Glutamatergic neuron (in vitro differentiated cells): ENCODE measurements around the gene HDAC9. TPM values are rescaled to one million over a fixed set of nuclear protein-coding genes. Genes with fewer than 3 reads are reported as not detected.

Source experiments
- DNase-seq: peaks from one replicate; pipeline ENCODE4 v3.0.0; 2022
- H3K27ac Mint-ChIP-seq: one replicate; pipeline ENCODE4 v1.8.0; 2020; ENCODE audit warnings: mild to moderate bottlenecking, mixed read lengths, inconsistent platforms; ENCODE audit not compliant: unreplicated experiment
- H3K27me3 Mint-ChIP-seq: one replicate; pipeline ENCODE4 v1.8.0; 2020; ENCODE audit warnings: mild to moderate bottlenecking, moderate library complexity, mixed read lengths, inconsistent platforms; ENCODE audit not compliant: unreplicated experiment
- H3K36me3 Mint-ChIP-seq: one replicate; pipeline ENCODE4 v1.8.0; 2020; ENCODE audit warnings: mild to moderate bottlenecking, mixed read lengths, inconsistent platforms; ENCODE audit not compliant: unreplicated experiment
- H3K4me1 Mint-ChIP-seq: one replicate; pipeline ENCODE4 v1.8.0; 2020; ENCODE audit warnings: mild to moderate bottlenecking, low read depth, mixed read lengths, inconsistent platforms; ENCODE audit not compliant: unreplicated experiment
- H3K4me3 Mint-ChIP-seq: one replicate; pipeline ENCODE4 v1.8.0; 2020; ENCODE audit warnings: mild to moderate bottlenecking, mixed read lengths, inconsistent platforms; ENCODE audit not compliant: unreplicated experiment
- H3K9me3 Mint-ChIP-seq: one replicate; pipeline ENCODE4 v1.8.0; 2020; ENCODE audit warnings: mild to moderate bottlenecking, moderate library complexity, mixed read lengths, inconsistent platforms; ENCODE audit not compliant: unreplicated experiment
- total RNA-seq: library from RNA; stranded (reverse); fragmentation: NEBNext Ultra II Directional; extraction: Animal tissue kit (Norgen Biotek cat#: 25700); gene quantifications from one replicate; pipeline ENCODE4 v1.2.1, GENCODE V29; 2021; ENCODE audit not compliant: unreplicated experiment
- TF ChIP-seq, protein P1 (sequence below): fragments of 200-600 bp; sonication (generic); IDR thresholded peaks from one replicate; pipeline ENCODE4 v1.5.0; 2021; ENCODE audit not compliant: partially characterized antibody, unreplicated experiment

HDAC9 gene
- total RNA-seq, 1 donor from 2014 or later: 94.8 TPM

DNA sequence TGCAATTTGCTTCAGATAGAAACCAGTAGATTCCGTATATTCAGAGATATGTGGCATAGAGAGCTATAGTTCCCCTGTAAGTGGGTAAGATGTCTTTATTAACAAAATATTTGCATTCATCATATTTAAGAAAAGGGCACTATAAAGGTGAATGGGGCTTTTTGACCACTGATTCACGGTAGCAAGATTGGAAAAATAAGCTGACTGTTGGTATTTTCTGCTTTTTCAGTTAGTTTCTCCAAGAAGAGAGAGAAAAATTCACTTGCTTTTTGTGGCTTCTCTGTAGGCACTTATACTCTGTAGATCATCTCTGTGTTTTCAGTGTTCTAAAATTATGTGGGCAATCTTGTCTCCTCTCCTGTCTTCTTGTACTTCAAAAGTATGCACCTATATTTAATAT is 376.8 kb downstream of the HDAC9 start:
- Mint-ChIP-seq H3K36me3 (no peaks in the 10 kb centered on the region), H3K4me1 (no peaks in the 10 kb centered on the region), H3K9me3 (no peaks in the 10 kb centered on the region), H3K4me3 (no peak overlapping the region), H3K27me3 (no peaks in the 10 kb centered on the region), H3K27ac (no peak overlapping the region)
- DNase-seq: no peak
- TF ChIP-seq, protein P1, sequence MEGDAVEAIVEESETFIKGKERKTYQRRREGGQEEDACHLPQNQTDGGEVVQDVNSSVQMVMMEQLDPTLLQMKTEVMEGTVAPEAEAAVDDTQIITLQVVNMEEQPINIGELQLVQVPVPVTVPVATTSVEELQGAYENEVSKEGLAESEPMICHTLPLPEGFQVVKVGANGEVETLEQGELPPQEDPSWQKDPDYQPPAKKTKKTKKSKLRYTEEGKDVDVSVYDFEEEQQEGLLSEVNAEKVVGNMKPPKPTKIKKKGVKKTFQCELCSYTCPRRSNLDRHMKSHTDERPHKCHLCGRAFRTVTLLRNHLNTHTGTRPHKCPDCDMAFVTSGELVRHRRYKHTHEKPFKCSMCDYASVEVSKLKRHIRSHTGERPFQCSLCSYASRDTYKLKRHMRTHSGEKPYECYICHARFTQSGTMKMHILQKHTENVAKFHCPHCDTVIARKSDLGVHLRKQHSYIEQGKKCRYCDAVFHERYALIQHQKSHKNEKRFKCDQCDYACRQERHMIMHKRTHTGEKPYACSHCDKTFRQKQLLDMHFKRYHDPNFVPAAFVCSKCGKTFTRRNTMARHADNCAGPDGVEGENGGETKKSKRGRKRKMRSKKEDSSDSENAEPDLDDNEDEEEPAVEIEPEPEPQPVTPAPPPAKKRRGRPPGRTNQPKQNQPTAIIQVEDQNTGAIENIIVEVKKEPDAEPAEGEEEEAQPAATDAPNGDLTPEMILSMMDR: no peak

DNA sequence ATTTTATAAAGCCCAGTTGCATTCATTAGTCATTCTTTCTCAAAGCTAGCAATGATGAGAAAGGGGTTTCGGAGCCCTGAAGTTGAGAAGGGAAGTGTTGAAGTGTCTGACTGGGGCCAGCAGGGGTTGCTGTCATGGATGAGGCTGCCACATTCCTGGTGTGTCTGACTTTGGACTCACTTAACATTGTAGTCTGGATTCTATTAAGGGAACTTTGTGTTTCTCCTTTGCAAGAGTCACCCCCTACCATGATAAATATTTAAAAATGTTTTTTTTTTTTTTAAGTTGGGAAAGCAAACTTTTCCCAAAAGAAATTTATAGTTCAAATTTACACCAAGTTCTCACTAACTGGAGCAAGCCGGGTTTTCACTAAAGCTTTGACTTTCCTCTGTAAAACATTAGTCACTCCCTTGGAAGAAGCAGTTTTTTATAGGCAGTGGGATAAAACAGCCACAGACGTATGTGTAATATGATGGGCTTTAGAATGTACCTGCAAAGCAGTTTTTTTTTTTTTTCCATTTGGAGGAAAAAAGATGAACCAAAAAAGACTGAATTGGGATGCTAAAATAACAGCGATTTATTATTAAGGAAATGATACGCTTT is 378.3 kb downstream of the HDAC9 start:
- H3K27ac Mint-ChIP-seq: no peak overlapping the region
- DNase-seq: peak; percentile 22
- no peaks in the 10 kb centered on the region for H3K9me3 Mint-ChIP-seq
- H3K36me3 Mint-ChIP-seq: no peaks in the 10 kb centered on the region
- no peak overlapping the region for H3K4me3 Mint-ChIP-seq
- no peaks in the 10 kb centered on the region for H3K4me1 Mint-ChIP-seq
- TF ChIP-seq, protein P1: no peak
- no peaks in the 10 kb centered on the region for H3K27me3 Mint-ChIP-seq

DNA sequence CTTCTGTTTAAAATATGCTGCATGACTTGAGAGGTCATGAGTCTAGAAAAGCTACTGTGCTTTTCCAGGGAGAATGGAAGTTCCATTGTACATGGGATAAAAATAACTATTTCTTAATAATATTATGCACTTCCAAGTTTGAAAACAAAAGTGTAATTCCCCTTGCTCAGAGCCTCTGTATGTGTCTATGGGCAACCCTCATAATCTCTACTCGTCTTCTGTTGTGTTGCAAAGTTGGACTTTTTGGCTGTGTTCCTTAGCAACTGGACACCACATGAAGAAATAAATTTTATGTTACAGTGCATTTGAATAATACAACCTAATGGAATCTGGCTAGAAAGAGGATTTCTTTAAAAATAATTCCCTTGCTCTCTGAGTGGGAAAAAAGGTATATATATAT is 379.3 kb downstream of the HDAC9 start:
- no peak overlapping the region for H3K27ac Mint-ChIP-seq
- H3K36me3 Mint-ChIP-seq: no peaks in the 10 kb centered on the region
- no peaks in the 10 kb centered on the region for H3K9me3 Mint-ChIP-seq
- TF ChIP-seq, protein P1: no peak
- no peak overlapping the region for H3K4me3 Mint-ChIP-seq
- no peak for DNase-seq
- H3K4me1 Mint-ChIP-seq: no peaks in the 10 kb centered on the region
- H3K27me3 Mint-ChIP-seq: no peaks in the 10 kb centered on the region

DNA sequence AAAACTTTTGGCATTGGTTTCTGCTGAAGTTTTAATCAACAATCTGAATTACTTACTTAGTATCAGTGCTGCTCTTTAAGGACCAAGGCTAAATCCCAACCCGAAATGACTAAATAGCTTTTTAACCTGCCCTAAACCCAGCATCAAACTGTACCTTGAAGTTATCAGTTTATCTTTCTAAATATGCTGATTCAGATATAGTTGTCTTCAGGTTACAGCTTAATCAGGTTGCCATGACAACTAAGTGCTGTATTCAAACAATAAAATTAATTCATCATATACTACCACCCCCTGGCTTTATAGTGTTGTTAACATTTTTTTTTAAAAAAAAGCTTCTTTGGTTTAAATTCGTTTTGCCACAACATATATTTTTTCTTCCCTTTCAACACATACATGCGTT is 382.3 kb downstream of the HDAC9 start:
- TF ChIP-seq, protein P1: no peak
- Mint-ChIP-seq H3K4me1 (no peaks in the 10 kb centered on the region), H3K36me3 (no peaks in the 10 kb centered on the region), H3K27ac (no peak overlapping the region), H3K4me3 (no peak overlapping the region), H3K9me3 (no peaks in the 10 kb centered on the region), H3K27me3 (no peaks in the 10 kb centered on the region)
- DNase-seq: no peak

DNA sequence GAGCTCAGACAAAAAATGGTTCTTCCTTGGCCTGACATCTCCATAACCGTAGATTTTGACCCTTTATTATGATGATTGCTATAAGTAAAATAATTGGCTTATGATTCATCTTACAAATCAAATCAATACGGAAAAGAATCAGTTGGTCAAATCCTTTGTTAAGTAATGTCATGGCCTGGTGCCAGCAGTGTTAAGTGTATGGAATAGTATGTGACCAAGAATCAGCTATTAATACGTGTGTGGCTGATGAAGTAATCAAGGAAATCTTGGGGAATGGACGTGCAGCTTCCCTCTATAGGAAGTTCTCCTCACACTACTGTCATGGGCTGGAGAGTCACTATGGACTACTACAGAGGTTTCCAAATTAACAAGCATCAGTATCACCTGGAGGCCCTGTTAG is 391.3 kb downstream of the HDAC9 start:
- H3K4me3 Mint-ChIP-seq: no peak overlapping the region
- H3K9me3 Mint-ChIP-seq: no peaks in the 10 kb centered on the region
- H3K27me3 Mint-ChIP-seq: no peaks in the 10 kb centered on the region
- H3K4me1 Mint-ChIP-seq: no peaks in the 10 kb centered on the region
- no peaks in the 10 kb centered on the region for H3K36me3 Mint-ChIP-seq
- DNase-seq: no peak
- TF ChIP-seq, protein P1: no peak
- no peak overlapping the region for H3K27ac Mint-ChIP-seq
